Ectodermal cell (in vitro differentiated cells): ENCODE measurements around the gene NPSR1.

Experiments
- H3K27ac ChIP-seq: 2 replicates; pipeline ENCODE4 v1.7.0; 2013; ENCODE audit warnings: mild to moderate bottlenecking, low read depth, low read length; ENCODE audit not compliant: insufficient read depth, poor library complexity, severe bottlenecking
- H3K27me3 ChIP-seq: 2 replicates; pipeline ENCODE4 v1.7.0; 2013; ENCODE audit warnings: mild to moderate bottlenecking, low read length; ENCODE audit not compliant: insufficient read depth, control insufficient read depth, poor library complexity, severe bottlenecking
- H3K36me3 ChIP-seq: one replicate; pipeline ENCODE4 v1.7.0; 2013; ENCODE audit warnings: low read length; ENCODE audit not compliant: control insufficient read depth, insufficient read depth
- H3K4me1 ChIP-seq: one replicate; pipeline ENCODE4 v1.7.0; 2013; ENCODE audit warnings: low read length; ENCODE audit not compliant: control insufficient read depth, insufficient read depth
- H3K4me3 ChIP-seq: 2 replicates; pipeline ENCODE4 v1.7.0; 2013; ENCODE audit warnings: low read depth, low read length, control low read depth; ENCODE audit not compliant: insufficient read depth
- H3K9me3 ChIP-seq: 2 replicates; pipeline ENCODE4 v1.7.0; 2013; ENCODE audit warnings: mild to moderate bottlenecking, low read length, moderate library complexity; ENCODE audit not compliant: control insufficient read depth
- WGBS, 2 experiments: methylation state at CpG; one replicate each; pipeline ENCODE4 v1.1.7; 2013; ENCODE audit warnings: missing lambda C conversion rate in 2 of 2; 5-methylcytosine and 5-hydroxymethylcytosine counted together

Gene NPSR1

GRCh38 chr7:34823650-34824258, 165.7 kb downstream of the NPSR1 start:
- H3K27ac ChIP-seq, result no peak overlapping the region
- WGBS, 2 experiments, result 74 to 79% methylated on average over 6 of the region's 7 CpGs

DNA sequence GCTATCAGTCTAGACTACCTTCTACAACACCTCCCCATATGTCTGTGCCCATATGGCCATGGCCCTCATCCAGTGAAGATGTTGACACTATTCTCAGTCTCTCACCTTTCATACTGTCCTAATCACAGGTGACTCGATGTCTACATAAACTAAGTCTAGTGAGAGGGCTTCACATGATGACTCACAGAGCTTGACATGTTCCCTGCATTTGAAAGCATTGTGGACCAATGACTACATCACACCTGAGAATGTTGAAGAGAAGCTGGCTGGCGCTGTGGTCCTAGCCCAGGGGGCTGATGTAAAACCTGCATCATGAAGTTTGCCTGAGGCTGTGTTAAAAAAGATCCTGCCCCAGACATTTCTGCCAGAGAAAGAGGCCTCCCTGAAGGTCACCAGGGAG, 167.2 kb downstream of the NPSR1 start:
- H3K36me3 ChIP-seq, result no peaks in the 10 kb centered on the region
- no peak overlapping the region for H3K27ac ChIP-seq
- H3K9me3 ChIP-seq, result no peaks in the 10 kb centered on the region
- H3K27me3 ChIP-seq, result no peaks in the 10 kb centered on the region
- WGBS, 2 experiments, result 87 to 94% methylated on average over 2 of the region's 2 CpGs
- no peaks in the 10 kb centered on the region for H3K4me1 ChIP-seq
- no peak overlapping the region for H3K4me3 ChIP-seq

More at GRCh38 chr7:34823650-34824258, 165.7 kb downstream of the NPSR1 start:
- H3K27me3 ChIP-seq, result no peaks in the 10 kb centered on the region
- H3K36me3 ChIP-seq, result no peaks in the 10 kb centered on the region
- H3K9me3 ChIP-seq, result no peaks in the 10 kb centered on the region
- H3K4me3 ChIP-seq, result no peak overlapping the region
- H3K4me1 ChIP-seq, result no peaks in the 10 kb centered on the region

DNA sequence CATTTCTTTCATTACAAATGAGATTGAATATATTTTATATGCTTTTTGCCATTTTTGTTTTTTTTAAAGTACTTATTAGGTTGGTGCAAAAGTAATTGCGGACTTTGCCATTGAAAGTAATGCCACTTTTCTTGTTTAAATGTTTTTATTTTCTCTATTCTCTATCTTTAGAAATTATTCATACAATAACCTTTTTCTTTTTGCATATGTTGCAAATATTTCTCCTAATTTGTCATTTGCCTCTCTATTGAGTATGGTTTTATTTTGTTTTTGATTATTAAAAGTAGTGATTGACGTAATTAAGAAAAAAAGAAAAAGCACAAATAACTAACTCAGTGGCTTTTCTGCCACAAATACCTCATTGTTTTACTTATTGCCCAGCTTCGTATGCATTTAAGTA, 172.4 kb downstream of the NPSR1 start:
- WGBS, 2 experiments, result 96 to 97% methylated on average over 2 of the region's 3 CpGs
- Histone ChIP-seq H3K27ac (no peak overlapping the region), H3K4me3 (no peak overlapping the region), H3K4me1 (no peaks in the 10 kb centered on the region), H3K9me3 (no peaks in the 10 kb centered on the region), H3K27me3 (no peaks in the 10 kb centered on the region), H3K36me3 (no peaks in the 10 kb centered on the region)

GRCh38 chr7:34831436-34831835, 173.4 kb downstream of the NPSR1 start:
- Histone ChIP-seq H3K27ac (no peak overlapping the region), H3K4me1 (no peaks in the 10 kb centered on the region), H3K36me3 (no peaks in the 10 kb centered on the region), H3K9me3 (no peaks in the 10 kb centered on the region), H3K27me3 (no peaks in the 10 kb centered on the region), H3K4me3 (no peak overlapping the region)
- WGBS, 2 experiments, result 98 to 100% methylated on average over 1 of the region's 1 CpG

DNA sequence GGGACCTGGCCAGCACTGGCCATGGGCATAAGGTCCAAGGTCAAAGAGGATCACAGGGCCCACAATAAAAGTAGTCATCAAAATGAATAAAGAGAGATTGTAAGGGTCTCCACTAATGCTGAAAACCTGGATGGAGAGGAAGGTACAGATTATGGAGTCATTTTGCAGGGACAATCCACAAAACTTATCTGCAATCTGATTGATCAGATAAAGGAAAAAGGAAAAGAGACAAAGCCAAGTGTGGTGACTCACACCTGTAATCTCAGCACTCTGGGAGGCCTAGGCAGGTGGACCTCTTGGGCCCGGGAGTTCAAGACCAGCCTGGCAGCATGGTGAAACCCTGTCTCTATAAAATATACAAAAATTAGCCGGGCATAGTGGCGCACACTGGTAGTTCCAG, 174.0 kb downstream of the NPSR1 start:
- Histone ChIP-seq H3K9me3 (no peaks in the 10 kb centered on the region), H3K27ac (no peak overlapping the region), H3K36me3 (no peaks in the 10 kb centered on the region), H3K4me1 (no peaks in the 10 kb centered on the region), H3K27me3 (no peaks in the 10 kb centered on the region), H3K4me3 (no peak overlapping the region)
- WGBS, 2 experiments, result 90 to 94% methylated on average over 3 of the region's 3 CpGs

GRCh38 chr7:34835901-34836600, 178.0 kb downstream of the NPSR1 start:
- no peak overlapping the region for H3K4me3 ChIP-seq
- H3K36me3 ChIP-seq, result no peaks in the 10 kb centered on the region
- no peak overlapping the region for H3K27ac ChIP-seq
- no peaks in the 10 kb centered on the region for H3K27me3 ChIP-seq
- peaks cover 5% of the 10 kb centered on the region for H3K4me1 ChIP-seq
- no peaks in the 10 kb centered on the region for H3K9me3 ChIP-seq
- 93% methylated on average over 3 of the region's 3 CpGs for WGBS, 2 experiments

DNA sequence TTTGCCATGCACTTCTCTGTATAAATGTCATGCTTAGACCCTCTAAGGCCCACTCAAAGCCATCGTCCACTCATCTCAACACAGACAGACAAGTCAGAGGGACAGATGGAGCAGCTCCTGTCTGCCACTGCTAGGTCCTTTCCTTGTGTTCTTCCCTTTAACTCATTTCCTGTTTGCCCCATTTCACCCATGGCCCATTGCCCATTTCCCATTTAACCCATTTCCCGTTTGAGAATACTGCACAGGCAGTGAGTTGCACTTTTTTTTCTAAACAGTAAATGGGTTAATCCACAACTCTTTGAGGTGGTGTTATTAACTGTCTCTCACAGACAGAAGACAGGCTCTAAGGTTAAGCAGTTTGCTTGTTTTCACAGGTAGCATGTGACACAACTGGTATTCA, 179.3 kb downstream of the NPSR1 start:
- Histone ChIP-seq H3K4me1 (peaks cover 12% of the 10 kb centered on the region), H3K36me3 (no peaks in the 10 kb centered on the region), H3K9me3 (no peaks in the 10 kb centered on the region), H3K27me3 (no peaks in the 10 kb centered on the region), H3K4me3 (no peak overlapping the region), H3K27ac (no peak overlapping the region)
- 84 to 85% methylated on average over 2 of the region's 2 CpGs for WGBS, 2 experiments

- WGBS, 2 experiments, result 70 to 71% methylated on average over 2 of the region's 2 CpGs
- no peaks in the 10 kb centered on the region for H3K9me3 ChIP-seq
- H3K27ac ChIP-seq, result no peak overlapping the region
- H3K27me3 ChIP-seq, result no peaks in the 10 kb centered on the region
- H3K4me3 ChIP-seq, result no peak overlapping the region
- no peaks in the 10 kb centered on the region for H3K36me3 ChIP-seq
- H3K4me1 ChIP-seq, result peaks cover 14% of the 10 kb centered on the region
Measured at GRCh38 chr7:34837801-34838201, 179.8 kb downstream of the NPSR1 start.

GRCh38 chr7:34838329-34838728, 180.3 kb downstream of the NPSR1 start:
- Histone ChIP-seq H3K9me3 (no peaks in the 10 kb centered on the region), H3K4me3 (no peak overlapping the region), H3K4me1 (peaks cover 14% of the 10 kb centered on the region), H3K36me3 (no peaks in the 10 kb centered on the region), H3K27ac (no peak overlapping the region), H3K27me3 (no peaks in the 10 kb centered on the region)
- WGBS, 2 experiments, result 91 to 93% methylated on average over 5 of the region's 5 CpGs

DNA sequence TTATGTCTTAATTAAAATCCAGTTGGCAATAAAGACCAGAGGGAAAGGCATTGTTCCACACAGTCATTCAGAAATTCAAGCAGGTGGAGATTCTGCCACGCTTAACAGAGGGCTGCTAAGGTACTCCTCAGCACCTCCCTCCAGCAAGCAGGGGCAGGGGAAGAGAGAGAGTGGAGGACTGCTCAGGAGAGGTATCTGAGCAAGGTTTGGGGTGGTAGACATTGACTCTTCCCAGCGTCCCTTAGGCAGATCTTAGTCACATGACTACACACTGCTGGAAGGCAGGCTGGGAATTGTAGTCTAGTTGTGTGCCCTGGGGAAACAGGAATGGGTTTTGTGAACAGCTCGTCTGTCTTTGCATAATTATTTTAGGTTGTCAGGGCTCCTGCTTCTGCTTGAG, 181.6 kb downstream of the NPSR1 start:
- Histone ChIP-seq H3K4me3 (no peak overlapping the region), H3K27me3 (no peaks in the 10 kb centered on the region), H3K9me3 (no peaks in the 10 kb centered on the region), H3K4me1 (peaks cover 15% of the 10 kb centered on the region), H3K27ac (no peak overlapping the region), H3K36me3 (no peaks in the 10 kb centered on the region)
- 88 to 91% methylated on average over 3 of the region's 3 CpGs for WGBS, 2 experiments
